H1 (cell line): Measurements from ENCODE around the gene FOXN3. TPM values are rescaled to one million over a fixed set of nuclear protein-coding genes. Genes with fewer than 3 reads are reported as not detected.

Source experiments
- CTBP2 ChIP-seq: IDR thresholded peaks from 2 replicates; pipeline ENCODE4 v1.7.0; 2011; ENCODE audit warnings: borderline replicate concordance, mild to moderate bottlenecking, moderate library complexity, mixed read lengths, low read length; ENCODE audit not compliant: insufficient read depth, insufficient read length
- EP300 ChIP-seq, 2 experiments: IDR thresholded peaks; 1 replicate in 1 of 2; 2 replicates in 1 of 2; pipeline ENCODE4 v1.6.1; 2011 to 2012; ENCODE audit warnings: low read depth in 2 of 2, low read length in 2 of 2, mild to moderate bottlenecking in 2 of 2, borderline replicate concordance in 1 of 2, inconsistent platforms in 1 of 2, moderate library complexity in 1 of 2
- HDAC2 ChIP-seq, 2 experiments: fragments of 300-600 bp in 1 of 2; sonication (generic) in 1 of 2; IDR thresholded peaks; 2 replicates each; pipeline ENCODE4 v1.6.1; 2011 to 2012; ENCODE audit warnings: low read depth in 2 of 2, low read length in 2 of 2, mild to moderate bottlenecking in 2 of 2, moderate library complexity in 2 of 2, borderline replicate concordance in 1 of 2, inconsistent platforms in 1 of 2
- MAFK ChIP-seq: IDR thresholded peaks from 2 replicates; pipeline ENCODE4 v1.6.1; 2012; ENCODE audit warnings: low read depth, mild to moderate bottlenecking, improper control_type of control experiment, low read length
- NANOG ChIP-seq: IDR thresholded peaks from 2 replicates; pipeline ENCODE4 v1.6.1; 2011; ENCODE audit warnings: low read length, low read depth, mild to moderate bottlenecking, inconsistent platforms; ENCODE audit not compliant: insufficient read depth, poor library complexity, severe bottlenecking
- TEAD4 ChIP-seq: IDR thresholded peaks from 2 replicates; pipeline ENCODE4 v1.6.1; 2012; ENCODE audit warnings: low read depth, low read length, inconsistent platforms, mixed read lengths
- polyA plus RNA-seq, 7 experiments: library from polyadenylated mRNA; depleted of rRNA in 3 of 7; stranded (reverse) in 5 of 7; unstranded in 2 of 7; fragments of >200 nt in 5 of 7; fragments of 200-250 nt in 2 of 7; gene quantifications; 1 replicate in 5 of 7; 2 replicates in 1 of 7; 4 replicates in 1 of 7; pipeline versions ENCODE4 v1.2.1 to v1.2.3, GENCODE V29; 2011 to 2013; ENCODE audit warnings: missing spikeins in 2 of 7, mixed read lengths in 2 of 7
- total RNA-seq: library from RNA; stranded (reverse); fragmentation: NEBNext Ultra II Directional; extraction: Animal tissue kit (Norgen Biotek cat#: 25700); gene quantifications from 2 replicates; pipeline ENCODE4 v1.2.1, GENCODE V29; 2021
- TF ChIP-seq, protein P1 (sequence below): fragments of 300-600 bp; sonication (generic); IDR thresholded peaks from 2 replicates; pipeline ENCODE4 v1.7.1; 2012; ENCODE audit warnings: low read length, moderate library complexity, mild to moderate bottlenecking, inconsistent platforms; ENCODE audit not compliant: insufficient replicate concordance

FOXN3 gene
- total and polyA plus RNA-seq, 2 of the 8 experiments (the other 6 are each of a cell fraction or from before 2014, with no cell fraction given): 52.6 to 178 TPM

DNA sequence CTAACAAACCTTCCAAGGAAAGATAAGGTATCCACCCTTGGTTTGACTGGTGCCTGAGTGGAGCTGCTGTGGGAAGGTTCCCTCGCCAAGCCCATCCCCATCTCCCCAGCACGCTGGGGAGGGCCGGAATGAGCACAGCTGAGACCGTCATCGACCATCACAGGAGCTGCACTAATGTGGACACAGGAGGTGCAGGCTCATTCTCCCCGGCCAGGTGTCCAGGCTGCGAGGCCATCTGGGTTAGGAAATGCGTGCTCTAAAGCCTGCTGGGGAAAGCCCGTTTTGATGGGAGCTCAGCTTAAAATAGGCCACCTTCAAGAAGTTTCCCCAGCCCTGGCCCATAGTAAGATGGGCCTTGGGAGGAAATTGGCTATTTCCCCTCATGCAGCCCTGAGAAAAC is 35.2 kb upstream of the FOXN3 start (continued):
- TF ChIP-seq, protein P1, sequence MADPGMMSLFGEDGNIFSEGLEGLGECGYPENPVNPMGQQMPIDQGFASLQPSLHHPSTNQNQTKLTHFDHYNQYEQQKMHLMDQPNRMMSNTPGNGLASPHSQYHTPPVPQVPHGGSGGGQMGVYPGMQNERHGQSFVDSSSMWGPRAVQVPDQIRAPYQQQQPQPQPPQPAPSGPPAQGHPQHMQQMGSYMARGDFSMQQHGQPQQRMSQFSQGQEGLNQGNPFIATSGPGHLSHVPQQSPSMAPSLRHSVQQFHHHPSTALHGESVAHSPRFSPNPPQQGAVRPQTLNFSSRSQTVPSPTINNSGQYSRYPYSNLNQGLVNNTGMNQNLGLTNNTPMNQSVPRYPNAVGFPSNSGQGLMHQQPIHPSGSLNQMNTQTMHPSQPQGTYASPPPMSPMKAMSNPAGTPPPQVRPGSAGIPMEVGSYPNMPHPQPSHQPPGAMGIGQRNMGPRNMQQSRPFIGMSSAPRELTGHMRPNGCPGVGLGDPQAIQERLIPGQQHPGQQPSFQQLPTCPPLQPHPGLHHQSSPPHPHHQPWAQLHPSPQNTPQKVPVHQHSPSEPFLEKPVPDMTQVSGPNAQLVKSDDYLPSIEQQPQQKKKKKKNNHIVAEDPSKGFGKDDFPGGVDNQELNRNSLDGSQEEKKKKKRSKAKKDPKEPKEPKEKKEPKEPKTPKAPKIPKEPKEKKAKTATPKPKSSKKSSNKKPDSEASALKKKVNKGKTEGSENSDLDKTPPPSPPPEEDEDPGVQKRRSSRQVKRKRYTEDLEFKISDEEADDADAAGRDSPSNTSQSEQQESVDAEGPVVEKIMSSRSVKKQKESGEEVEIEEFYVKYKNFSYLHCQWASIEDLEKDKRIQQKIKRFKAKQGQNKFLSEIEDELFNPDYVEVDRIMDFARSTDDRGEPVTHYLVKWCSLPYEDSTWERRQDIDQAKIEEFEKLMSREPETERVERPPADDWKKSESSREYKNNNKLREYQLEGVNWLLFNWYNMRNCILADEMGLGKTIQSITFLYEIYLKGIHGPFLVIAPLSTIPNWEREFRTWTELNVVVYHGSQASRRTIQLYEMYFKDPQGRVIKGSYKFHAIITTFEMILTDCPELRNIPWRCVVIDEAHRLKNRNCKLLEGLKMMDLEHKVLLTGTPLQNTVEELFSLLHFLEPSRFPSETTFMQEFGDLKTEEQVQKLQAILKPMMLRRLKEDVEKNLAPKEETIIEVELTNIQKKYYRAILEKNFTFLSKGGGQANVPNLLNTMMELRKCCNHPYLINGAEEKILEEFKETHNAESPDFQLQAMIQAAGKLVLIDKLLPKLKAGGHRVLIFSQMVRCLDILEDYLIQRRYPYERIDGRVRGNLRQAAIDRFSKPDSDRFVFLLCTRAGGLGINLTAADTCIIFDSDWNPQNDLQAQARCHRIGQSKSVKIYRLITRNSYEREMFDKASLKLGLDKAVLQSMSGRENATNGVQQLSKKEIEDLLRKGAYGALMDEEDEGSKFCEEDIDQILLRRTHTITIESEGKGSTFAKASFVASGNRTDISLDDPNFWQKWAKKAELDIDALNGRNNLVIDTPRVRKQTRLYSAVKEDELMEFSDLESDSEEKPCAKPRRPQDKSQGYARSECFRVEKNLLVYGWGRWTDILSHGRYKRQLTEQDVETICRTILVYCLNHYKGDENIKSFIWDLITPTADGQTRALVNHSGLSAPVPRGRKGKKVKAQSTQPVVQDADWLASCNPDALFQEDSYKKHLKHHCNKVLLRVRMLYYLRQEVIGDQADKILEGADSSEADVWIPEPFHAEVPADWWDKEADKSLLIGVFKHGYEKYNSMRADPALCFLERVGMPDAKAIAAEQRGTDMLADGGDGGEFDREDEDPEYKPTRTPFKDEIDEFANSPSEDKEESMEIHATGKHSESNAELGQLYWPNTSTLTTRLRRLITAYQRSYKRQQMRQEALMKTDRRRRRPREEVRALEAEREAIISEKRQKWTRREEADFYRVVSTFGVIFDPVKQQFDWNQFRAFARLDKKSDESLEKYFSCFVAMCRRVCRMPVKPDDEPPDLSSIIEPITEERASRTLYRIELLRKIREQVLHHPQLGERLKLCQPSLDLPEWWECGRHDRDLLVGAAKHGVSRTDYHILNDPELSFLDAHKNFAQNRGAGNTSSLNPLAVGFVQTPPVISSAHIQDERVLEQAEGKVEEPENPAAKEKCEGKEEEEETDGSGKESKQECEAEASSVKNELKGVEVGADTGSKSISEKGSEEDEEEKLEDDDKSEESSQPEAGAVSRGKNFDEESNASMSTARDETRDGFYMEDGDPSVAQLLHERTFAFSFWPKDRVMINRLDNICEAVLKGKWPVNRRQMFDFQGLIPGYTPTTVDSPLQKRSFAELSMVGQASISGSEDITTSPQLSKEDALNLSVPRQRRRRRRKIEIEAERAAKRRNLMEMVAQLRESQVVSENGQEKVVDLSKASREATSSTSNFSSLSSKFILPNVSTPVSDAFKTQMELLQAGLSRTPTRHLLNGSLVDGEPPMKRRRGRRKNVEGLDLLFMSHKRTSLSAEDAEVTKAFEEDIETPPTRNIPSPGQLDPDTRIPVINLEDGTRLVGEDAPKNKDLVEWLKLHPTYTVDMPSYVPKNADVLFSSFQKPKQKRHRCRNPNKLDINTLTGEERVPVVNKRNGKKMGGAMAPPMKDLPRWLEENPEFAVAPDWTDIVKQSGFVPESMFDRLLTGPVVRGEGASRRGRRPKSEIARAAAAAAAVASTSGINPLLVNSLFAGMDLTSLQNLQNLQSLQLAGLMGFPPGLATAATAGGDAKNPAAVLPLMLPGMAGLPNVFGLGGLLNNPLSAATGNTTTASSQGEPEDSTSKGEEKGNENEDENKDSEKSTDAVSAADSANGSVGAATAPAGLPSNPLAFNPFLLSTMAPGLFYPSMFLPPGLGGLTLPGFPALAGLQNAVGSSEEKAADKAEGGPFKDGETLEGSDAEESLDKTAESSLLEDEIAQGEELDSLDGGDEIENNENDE: no peak
- TF ChIP-seq HDAC2 (IDR thresholded peaks at IDR 0.05; ENCODE audit: borderline replicate concordance in 1 of 2, low read depth in 2 of 2, low read length in 2 of 2) (no peak), TEAD4 (no peak), NANOG (no peak), EP300 (IDR thresholded peaks at IDR 0.05; ENCODE audit: borderline replicate concordance in 1 of 2, low read depth in 2 of 2, low read length in 2 of 2) (no peak), CTBP2 (no peak), MAFK (no peak)
